Measurements from ENCODE around the gene CAPN10.
"Not testable (repeated sequence)": the region's sequence is repeated elsewhere in the genome, so short reads cannot be mapped to it uniquely, and the experiment has no call there.

The CAPN10 gene, protein sequence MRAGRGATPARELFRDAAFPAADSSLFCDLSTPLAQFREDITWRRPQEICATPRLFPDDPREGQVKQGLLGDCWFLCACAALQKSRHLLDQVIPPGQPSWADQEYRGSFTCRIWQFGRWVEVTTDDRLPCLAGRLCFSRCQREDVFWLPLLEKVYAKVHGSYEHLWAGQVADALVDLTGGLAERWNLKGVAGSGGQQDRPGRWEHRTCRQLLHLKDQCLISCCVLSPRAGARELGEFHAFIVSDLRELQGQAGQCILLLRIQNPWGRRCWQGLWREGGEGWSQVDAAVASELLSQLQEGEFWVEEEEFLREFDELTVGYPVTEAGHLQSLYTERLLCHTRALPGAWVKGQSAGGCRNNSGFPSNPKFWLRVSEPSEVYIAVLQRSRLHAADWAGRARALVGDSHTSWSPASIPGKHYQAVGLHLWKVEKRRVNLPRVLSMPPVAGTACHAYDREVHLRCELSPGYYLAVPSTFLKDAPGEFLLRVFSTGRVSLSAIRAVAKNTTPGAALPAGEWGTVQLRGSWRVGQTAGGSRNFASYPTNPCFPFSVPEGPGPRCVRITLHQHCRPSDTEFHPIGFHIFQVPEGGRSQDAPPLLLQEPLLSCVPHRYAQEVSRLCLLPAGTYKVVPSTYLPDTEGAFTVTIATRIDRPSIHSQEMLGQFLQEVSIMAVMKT

DNA sequence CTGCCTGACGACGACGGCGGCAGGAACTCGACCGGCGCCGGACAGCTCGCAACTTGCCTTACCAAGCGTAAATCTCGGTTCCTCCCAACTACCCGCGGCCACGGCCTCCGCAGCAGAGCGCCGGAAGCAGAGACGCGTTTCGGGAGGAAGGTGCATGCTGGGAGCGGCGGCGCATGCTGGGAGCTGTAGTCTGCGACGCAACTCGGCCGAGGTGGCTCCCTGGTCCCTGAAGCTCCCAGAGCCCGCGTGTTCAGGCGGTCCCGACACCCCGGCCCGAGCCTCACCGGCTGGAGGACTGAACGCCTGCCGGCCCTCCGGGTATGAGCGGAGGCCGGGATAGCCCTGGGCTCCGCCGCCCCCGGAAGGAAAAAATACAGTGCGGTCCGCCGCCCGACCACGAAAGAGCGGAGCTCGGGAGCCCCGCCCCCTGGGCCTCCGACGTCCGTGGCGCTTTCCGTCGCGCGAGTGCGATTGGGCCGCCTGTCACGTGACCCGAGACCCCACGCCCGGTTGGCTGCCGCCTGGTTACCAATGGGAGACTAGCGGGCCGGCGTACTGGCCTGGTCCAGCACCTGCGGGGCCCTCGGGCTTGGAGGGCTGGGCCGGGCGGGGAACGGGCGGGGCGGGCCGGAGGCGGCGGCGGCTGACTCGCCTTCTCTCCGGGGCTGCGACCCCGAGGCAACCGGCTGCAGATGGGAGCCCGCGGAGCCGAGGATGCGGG, at the start of gene CAPN10:
Gene CAPN10 (plus strand): TSS at position 537 of the 721 bp plus-strand sequence. CDS start 178 bp downstream, at position 715.
- peak; percentile 96 for DNase-seq

- DNase-seq = no peak
These were observed 48.3 kb upstream of the CAPN10 start for GRCh38 chr2:240538031-240538780.

DNA sequence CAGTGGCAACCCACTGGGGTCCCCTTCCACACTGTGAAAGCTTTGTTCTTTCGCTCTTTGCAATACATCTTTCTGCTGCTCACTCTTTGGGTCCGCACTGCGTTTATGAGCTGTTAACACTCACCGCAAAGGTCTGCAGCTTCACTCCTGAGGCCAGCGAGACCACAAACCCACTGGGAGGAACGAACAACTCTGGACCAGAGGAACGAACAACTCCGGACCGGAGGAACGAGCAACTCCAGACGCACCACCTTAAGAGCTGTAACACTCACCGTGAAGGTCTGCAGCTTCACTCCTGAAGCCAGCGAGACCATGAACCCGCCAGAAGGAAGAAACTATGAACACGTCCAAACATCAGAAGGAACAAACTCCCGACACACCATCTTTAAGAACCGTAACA, 47.4 kb upstream of the CAPN10 start:
- not testable (repeated sequence) for DNase-seq

DNA sequence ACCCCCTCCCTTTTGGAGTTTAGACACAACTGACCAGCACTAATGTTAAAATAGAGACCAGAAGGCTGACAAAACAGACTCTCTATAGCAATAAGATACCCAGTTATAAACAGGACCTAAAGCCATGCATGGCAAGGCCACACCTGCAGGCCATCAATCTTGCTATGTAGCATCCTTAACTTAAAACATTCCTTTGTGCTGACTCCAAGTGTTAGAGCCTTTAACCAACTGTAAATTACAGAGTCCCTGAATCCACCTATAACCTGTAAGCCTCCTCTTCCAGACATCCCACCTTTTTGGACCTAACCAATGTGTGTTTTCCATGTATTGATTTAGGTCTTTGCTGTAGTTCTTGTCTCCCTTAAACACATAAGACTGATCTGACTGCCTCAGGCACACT, 46.6 kb upstream of the CAPN10 start:
- no peak for DNase-seq

DNA sequence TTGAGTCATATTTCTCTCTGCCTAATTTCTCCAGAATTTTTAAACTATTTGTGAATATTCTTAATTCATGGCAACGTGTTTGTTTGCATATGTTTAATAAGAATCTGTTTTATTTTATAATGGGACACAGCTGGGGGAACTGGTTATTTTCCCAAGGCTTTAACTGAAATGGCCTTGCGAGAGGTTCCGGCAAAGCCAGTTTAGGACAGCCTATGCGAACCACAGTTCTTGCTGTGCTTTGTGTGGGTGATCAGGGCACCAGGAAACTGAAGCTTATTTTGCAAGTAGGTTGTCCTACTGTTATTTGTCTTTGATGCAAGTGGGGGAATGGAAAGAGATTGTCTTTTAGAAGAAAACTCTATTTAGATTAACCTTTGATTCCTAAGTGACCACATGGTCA, 35.2 kb upstream of the CAPN10 start:
- DNase-seq = no peak

DNA sequence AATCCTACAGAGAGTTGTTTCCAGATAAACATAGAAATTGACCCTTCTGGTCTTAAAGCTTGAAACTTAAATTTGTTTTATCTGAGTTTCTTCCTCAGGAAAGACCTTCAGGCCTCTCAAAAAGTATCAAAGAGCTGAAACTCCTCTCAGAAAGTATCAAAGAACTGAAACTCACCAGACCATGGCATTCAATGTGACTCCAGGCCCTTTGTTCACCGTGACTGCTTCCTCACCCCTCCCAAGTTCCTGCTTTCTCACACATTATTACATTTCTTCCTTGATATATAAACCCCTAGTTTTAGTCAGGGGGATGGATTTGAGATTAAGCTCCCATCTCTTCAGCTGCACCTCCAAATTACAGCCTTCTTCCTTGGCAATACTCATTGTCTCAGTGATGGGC, 34.7 kb upstream of the CAPN10 start:
- DNase-seq = no peak

GRCh38 chr2:240553956-240554480, 32.5 kb upstream of the CAPN10 start:
- DNase-seq = no peak

DNA sequence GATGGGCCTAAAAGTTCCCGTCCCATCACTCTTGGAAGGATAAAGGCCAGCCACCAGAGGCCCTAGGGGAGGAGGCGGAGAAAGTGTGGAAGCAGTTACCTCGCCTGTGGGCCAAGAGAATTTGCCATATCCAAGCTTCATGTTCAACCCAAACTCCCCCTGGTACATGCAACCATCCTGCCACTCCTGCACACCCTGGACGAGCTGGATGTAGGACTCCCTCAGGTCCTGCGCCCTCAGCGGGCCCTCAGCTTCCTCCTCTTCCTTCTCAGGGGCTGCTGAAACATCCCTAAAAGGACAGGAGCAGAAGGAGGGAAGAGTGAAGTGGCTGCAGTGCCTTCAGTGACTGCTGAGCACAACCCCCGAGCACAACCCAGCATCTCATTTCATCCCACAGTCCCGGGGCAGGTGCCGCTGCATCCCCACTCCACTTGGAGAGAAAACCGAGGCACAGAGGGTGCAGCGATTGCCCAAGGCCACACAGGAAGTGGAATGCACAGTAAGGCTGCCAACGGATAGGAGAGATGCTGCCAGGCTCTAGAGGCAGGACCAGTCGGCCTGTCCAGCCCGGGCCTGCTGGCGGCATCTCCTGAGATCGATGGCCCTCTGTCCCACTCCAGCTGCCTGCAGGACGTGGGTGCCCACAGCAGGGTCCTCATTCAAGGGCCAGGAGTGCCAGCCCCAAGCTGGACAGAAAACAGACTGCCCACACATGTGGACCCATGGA, 31.6 kb upstream of the CAPN10 start:
- DNase-seq = no peak

- DNase-seq = no peak
These were observed 30.8 kb upstream of the CAPN10 start for GRCh38 chr2:240555541-240556250.

GRCh38 chr2:240556553-240557100, 29.9 kb upstream of the CAPN10 start:
- DNase-seq = peak; percentile 84

- DNase-seq = no peak
These were observed 29.3 kb upstream of the CAPN10 start for GRCh38 chr2:240557101-240557751.

- DNase-seq = peak; percentile 71
These were observed 28.7 kb upstream of the CAPN10 start, which contains the start of gene ANKMY1 for GRCh38 chr2:240557808-240558207. ANKMY1 (minus strand) TSS chr2:240557988; CDS start chr2:240557335, 653 bp downstream.

GRCh38 chr2:240558236-240558761, 28.2 kb upstream of the CAPN10 start:
- DNase-seq = no peak

GRCh38 chr2:240559286-240559685, 27.2 kb upstream of the CAPN10 start:
- DNase-seq = no peak

DNA sequence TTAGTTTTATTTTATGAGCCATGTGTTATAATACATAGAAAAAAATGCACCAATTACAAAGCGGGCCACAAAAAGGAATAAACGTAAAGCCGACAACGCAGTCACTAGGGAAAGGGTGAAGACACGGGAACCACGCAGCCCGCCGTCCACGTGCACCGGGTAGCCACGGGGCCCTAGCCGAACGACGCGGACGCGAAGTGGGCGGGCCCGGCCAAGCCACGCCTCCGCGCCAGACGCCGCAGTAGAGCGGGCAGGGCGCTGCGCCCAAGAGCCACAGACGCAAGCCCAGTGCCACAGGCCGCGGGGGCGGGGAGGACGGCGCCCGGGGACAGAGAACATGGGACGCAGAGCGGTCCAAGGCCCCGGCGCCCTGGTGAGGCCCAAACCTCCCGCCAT, 26.5 kb upstream of the CAPN10 start, which contains the start of gene DUSP28:
Gene DUSP28 (plus strand): TSS at position 274 of the 396 bp plus-strand sequence. CDS start 328 bp downstream, outside the sequence.
- DNase-seq = peak; percentile 92

- peak; percentile 99 for DNase-seq
These were observed 25.8 kb upstream of the CAPN10 start for GRCh38 chr2:240560480-240561324.

DNA sequence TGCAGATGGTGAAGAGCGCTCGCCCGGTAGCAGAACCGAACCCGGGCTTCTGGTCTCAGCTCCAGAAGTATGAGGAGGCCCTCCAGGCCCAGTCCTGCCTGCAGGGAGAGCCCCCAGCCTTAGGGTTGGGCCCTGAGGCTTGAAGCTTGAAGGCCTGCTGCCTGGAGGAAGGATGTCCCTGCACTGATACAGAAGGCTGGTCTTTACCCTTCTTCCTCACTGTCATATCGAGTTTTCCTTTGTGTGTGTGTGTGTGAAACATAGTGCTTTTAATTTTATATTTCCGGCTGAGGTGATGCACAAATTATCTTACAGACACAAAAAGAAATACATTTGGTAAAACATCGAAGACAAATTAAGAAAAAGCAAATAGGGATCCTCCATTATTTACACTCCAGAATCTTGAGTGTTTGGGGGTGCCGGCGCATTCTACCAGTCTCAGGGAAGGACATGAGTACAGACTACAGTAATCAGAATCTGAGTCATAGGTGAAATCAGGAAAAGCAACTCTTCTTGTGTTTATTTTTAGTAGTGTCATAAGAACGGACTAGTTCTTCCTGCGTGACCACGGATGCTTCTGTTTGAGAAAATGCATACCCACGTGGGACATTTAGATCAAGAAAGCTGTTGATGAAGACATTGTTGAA, 25.1 kb upstream of the CAPN10 start:
- peak; percentile 51 for DNase-seq

GRCh38 chr2:240563231-240563630, 23.3 kb upstream of the CAPN10 start:
- DNase-seq = not testable (repeated sequence)
